Left cardiac atrium (tissue), 4 donors: Measurements from ENCODE around the gene CCDC12. TPM values are rescaled to one million over a fixed set of nuclear protein-coding genes. Genes with fewer than 3 reads are reported as not detected.

Experiments
- ATAC-seq, 2 donors: fragments of 200-7000 bp; cut with Tn5 transposase; one replicate each; pipeline ENCODE4 v1.9.1; 2020; ENCODE audit warnings: mild to moderate bottlenecking in 2 of 2, moderate library complexity in 2 of 2
- DNase-seq: peaks from one replicate; pipeline ENCODE4 v3.0.0-alpha.2; 2020
- intact Hi-C, 2 donors: fragments of 100-400 bp; cut with DNase I; formaldehyde crosslinking; loops; one replicate each; pipeline versions ENCODE4 v1.14.1 to v1.15.1; 2022 to 2023
- total RNA-seq, 2 donors: library from RNA; stranded (reverse); fragmentation: NEBNext Ultra II Directional; extraction: Animal tissue kit (Norgen Biotek cat#: 25700); gene quantifications; one replicate each; pipeline ENCODE4 v1.2.1, GENCODE V29; 2021
- donor health status: DM: no; HTN: yes; CAD: no.
- donor health status: DM: no; HTN: yes; CAD: no; lungs with severe emphysema.
- donor health status: DM: yes; HTN: yes; CAD: no.
- donor health status: Dilated cardiomyopathy.

CCDC12 gene
- total RNA-seq, 2 donors from 2014 or later: 24.2 to 38.4 TPM

DNA sequence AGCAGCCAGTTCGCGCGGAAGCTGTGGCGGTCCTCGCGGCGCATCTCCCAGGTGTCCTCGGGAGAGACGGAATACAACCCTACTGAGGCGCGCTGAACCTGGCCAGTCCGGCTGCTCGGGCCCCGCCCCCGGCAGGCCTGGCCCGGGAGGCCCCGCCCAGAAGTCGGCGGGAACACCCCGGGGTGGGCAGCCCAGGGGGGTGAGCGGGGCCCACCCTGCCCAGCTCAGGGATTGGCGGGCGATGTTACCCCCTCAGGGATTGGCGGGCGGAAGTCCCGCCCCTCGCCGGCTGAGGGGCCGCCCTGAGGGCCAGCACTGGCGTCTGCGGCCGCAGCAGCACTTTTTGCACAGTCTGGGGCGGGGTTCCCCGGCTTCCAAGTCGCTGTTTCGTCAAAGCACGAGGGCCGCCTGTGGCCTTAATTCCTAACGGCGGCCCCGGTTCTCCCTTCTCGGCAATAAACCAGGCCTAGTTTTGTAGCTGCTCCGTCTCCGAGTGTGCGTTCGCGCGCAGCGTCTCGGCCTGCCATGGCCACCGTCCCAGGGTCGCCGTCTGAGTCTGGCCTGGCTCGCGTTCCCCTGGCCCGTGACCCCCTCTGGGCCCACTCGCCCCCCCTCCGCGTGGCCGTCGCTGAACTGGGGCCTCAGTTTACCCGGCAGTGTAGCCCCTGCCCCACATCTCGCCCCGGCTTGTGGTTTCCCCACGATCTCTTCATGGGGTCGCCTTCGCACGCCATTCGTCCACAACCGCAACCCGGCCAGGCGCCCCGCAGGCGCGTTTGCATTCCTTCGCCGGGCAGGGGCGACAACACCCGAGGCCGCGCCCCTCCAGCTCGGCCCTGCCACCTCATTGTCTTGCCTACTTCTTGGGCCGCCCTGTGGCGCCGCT lies 32.9 kb upstream of the CCDC12 start:
- DNase-seq (peak; percentile 92), ATAC-seq (peak; percentile 94 to 96)
- intact Hi-C loops: loop anchor here in 1 of 2 donors (10.0 kb wide), 1 partner anchor 305 kb away; the partner anchor contains the start of gene TMIE

DNA sequence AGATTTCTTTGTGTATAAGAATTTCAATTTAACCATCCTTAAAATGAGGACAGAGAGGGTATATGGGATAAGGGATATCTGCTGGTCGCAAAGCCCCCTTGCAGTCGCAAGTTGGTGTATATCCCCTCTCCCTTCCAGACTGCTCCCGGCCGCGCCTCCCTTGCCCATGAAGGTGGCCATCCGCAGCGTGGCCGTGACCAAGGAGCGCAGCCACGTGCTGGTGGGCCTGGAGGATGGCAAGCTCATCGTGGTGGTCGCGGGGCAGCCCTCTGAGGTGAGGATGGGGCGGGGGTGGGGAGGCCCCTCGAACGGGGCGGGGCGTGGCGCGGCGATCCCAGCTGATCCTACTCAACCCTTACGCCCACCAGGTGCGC lies 32.3 kb upstream of the CCDC12 start:
- no peak for DNase-seq
- ATAC-seq: peak in 1 of 2 donors; percentile 0
- intact Hi-C loops: loop anchor here in 1 of 2 donors (10.0 kb wide), 1 partner anchor 304 kb away; the partner anchor contains the start of gene TMIE

DNA sequence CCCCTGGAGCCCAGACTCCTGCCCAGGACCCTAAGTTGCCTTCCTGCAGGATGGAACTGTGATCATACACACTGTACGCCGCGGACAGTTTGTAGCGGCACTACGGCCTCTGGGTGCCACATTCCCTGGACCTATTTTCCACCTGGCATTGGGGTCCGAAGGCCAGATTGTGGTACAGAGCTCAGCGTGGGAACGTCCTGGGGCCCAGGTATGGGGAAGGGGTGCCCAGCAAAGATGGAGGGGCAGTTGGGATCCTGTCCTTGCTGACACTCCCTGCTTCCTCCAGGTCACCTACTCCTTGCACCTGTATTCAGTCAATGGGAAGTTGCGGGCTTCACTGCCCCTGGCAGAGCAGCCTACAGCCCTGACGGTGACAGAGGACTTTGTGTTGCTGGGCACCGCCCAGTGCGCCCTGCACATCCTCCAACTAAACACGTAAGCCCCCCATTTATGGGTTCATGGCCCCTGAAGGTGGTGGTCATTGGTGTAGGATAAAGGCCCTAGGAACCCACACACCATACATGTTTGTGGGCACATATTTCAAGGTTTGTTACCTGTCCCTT lies 31.8 kb upstream of the CCDC12 start:
- DNase-seq: no peak
- no peak for ATAC-seq
- intact Hi-C loops: loop anchor here in 1 of 2 donors (10.0 kb wide), 1 partner anchor 304 kb away; the partner anchor contains the start of gene TMIE

DNA sequence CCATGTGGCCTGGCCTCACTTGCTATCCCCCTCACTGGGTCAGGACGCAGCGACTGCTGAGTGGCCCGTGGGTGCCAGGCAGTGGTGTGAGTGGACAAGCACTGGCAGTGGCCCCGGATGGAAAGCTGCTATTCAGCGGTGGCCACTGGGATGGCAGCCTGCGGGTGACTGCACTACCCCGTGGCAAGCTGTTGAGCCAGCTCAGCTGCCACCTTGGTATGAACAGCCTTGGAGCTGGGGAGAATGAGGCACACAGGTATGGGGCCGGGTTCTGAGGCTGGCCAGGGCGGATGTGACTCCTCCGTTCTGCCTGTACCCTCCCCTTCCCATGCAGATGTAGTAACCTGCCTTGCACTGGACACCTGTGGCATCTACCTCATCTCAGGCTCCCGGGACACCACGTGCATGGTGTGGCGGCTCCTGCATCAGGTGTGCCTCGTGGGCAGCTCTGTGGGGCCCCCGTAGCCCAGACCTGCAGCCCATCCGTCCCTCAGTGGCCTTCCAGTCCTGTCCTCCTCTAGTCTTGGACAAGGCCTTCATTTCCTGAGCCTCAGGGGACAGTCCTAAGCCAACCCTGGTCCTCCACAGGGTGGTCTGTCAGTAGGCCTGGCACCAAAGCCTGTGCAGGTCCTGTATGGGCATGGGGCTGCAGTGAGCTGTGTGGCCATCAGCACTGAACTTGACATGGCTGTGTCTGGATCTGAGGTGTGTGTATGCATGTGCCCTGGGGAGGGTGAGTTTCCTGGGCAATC lies 31.1 kb upstream of the CCDC12 start:
- ATAC-seq (no peak), DNase-seq (no peak)
- intact Hi-C loops: loop anchor here in 1 of 2 donors (10.0 kb wide), 1 partner anchor 303 kb away; the partner anchor contains the start of gene TMIE

DNA sequence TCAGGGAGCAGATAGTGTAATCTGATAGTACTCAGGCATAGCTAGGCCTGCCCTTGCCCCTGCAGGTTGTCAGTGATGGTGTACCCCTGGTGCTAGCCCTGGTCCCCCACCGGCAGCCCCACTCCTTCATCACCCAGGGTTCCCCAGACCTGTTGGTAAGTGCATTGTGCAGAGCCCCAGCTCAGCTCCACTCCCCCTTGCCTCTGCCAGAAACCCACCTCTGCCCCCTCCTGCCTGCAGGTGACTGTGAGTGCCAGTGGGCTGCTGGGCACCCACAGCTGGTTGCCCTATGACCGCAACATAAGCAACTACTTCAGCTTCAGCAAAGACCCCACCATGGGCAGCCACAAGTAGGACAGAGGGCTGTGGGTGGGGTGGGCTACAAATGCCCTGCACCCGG lies 30.5 kb upstream of the CCDC12 start:
- ATAC-seq (no peak), DNase-seq (no peak)
- intact Hi-C loops: loop anchor here in 1 of 2 donors (10.0 kb wide), 1 partner anchor 302 kb away; the partner anchor contains the start of gene TMIE

DNA sequence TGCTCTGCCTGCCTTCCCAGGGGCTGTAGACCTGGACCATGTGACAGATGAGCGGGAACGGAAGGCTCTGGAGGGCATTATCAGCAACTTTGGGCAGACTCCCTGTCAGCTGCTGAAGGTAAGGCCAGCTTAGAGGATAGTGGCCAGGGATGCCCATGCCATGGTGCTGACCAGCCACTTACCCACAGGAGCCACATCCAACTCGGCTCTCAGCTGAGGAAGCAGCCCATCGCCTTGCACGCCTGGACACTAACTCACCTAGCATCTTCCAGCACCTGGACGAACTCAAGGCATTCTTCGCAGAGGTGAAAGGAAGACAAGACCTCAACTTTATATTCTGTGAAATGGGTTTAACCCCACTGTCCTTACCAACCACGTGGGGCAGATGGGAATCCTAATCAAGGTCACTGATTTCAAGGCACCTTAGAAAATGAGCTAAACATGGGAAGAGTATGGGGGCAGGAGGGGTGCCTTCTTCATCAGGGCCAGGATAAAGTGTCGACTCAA lies 29.7 kb upstream of the CCDC12 start:
- no peak for DNase-seq
- intact Hi-C loops: loop anchor here in 1 of 2 donors (10.0 kb wide), 1 partner anchor 301 kb away; the partner anchor contains the start of gene TMIE
- ATAC-seq: no peak

DNA sequence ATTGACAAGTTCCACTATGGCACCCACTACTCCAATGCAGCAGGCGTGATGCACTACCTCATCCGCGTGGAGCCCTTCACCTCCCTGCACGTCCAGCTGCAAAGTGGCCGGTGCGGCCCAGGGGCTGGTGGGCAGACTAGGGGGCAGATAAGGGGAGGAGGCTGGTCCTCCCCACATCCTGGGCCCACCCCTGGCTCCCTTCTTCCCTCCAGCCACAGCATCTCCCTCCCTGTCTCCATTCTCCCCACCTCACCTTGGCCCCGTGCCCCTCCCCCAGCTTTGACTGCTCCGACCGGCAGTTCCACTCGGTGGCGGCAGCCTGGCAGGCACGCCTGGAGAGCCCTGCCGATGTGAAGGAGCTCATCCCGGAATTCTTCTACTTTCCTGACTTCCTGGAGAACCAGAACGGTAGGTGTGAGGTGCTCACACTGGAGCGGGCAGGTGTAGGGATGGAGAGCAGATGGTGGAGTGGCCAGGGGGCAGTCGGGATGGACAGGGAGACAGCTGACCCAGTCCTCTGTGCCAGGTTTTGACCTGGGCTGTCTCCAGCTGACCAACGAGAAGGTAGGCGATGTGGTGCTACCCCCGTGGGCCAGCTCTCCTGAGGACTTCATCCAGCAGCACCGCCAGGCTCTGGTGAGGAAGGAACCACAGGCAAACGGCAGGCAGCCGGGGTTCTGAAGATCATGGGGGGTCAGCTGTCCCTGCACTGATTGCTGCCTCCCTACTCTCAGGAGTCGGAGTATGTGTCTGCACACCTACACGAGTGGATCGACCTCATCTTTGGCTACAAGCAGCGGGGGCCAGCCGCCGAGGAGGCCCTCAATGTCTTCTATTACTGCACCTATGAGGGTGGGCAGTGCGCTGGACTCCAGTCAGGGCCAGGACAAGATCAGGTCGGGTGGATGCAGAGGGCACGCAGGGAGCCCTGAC lies 28.9 kb upstream of the CCDC12 start:
- no peak for ATAC-seq
- no peak for DNase-seq

DNA sequence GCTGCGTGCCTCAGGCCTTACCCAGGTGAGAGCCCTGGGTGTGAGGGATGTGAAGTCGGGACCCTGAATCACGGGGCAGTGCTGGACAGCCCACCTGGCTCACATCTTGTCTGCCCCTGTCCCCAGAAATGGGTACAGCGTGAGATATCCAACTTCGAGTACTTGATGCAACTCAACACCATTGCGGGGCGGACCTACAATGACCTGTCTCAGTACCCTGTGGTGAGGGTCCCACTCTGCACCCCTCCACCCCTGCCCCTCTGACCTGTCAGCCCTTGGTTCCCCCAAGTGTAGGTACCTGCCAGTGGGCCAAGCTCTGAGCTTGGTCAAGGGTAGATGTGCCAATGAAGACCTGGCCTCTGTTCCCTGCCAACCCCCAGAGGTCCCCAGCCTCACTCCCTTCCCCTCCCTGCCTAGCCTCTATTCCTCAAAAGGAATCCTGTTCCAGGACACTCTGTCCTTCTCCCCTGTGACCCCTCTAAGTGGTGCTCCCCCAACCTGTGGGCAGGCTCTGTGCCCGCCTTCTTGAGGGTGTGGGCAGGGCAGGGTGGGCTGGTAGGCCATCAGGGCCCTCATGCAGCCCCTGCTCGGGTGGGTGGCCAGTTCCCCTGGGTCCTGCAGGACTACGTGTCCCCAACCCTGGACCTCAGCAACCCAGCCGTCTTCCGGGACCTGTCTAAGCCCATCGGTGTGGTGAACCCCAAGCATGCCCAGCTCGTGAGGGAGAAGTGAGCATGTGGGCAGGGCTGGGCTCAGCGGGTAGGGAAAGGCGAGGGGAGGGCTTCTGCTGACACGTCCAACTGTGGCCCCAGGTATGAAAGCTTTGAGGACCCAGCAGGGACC lies 28.0 kb upstream of the CCDC12 start:
- no peak for ATAC-seq
- DNase-seq: no peak
- intact Hi-C loops: loop anchor here (5.0 to 10.0 kb wide), 2 partner anchors 82 to 300 kb away; partner anchors contain the start of gene TMIE (in 1 of the 2)

More for the DNA sequence above, 28.9 kb upstream of the CCDC12 start:
- intact Hi-C loops: loop anchor here in 1 of 2 donors (10.0 kb wide), 1 partner anchor 301 kb away; the partner anchor contains the start of gene TMIE

DNA sequence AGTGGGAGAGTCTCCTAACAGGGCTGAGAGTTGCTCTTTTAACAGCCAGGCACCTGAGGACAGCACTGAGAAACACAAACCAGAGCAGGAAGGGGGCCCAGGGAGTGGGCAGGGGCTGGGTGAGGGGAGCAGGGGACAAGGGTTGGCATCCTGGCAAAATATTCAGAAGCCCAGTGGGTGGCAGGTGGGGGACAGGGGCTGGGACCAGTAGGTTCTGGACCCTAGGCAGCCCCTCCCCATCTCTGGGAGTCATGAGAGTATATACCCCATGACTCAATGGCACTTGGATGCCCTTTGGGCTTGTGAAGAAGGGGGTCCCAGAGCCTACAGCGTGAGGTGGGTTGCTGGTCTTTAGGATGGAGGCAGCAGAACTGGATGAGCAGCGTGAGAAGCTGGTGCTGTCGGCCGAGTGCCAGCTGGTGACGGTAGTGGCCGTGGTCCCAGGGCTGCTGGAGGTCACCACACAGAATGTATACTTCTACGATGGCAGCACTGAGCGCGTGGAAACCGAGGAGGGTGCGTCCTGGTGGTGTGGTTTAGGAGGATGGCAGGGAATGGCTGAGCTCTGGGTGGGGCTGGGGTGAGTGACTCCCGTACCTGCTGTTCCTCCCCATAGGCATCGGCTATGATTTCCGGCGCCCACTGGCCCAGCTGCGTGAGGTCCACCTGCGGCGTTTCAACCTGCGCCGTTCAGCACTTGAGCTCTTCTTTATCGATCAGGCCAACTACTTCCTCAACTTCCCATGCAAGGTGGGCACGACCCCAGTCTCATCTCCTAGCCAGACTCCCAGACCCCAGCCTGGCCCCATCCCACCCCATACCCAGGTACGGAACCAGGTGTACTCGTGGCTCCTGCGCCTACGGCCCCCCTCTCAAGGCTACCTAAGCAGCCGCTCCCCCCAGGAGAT lies 27.2 kb upstream of the CCDC12 start:
- no peak for ATAC-seq
- DNase-seq: no peak
- intact Hi-C loops: loop anchor here (5.0 to 10.0 kb wide), 2 partner anchors 81 to 299 kb away; partner anchors contain the start of gene TMIE (in 1 of the 2)

DNA sequence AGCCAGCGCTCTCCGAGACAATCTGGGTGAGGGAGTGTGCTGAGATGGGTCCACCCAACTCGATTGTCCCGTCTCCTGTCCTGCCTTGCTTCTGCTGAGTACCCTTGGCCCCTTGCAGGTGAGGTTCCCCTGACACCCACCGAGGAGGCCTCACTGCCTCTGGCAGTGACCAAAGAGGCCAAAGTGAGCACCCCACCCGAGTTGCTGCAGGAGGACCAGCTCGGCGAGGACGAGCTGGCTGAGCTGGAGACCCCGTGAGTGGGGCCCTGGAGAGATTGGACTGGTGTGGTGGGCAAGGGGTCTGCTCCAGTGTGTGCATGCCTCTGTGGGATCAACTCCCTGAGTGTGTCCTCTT lies 26.5 kb upstream of the CCDC12 start:
- no peak for DNase-seq
- ATAC-seq: no peak
- intact Hi-C loops: loop anchor here (5.0 to 10.0 kb wide), 2 partner anchors 81 to 298 kb away; partner anchors contain the start of gene TMIE (in 1 of the 2)

DNA sequence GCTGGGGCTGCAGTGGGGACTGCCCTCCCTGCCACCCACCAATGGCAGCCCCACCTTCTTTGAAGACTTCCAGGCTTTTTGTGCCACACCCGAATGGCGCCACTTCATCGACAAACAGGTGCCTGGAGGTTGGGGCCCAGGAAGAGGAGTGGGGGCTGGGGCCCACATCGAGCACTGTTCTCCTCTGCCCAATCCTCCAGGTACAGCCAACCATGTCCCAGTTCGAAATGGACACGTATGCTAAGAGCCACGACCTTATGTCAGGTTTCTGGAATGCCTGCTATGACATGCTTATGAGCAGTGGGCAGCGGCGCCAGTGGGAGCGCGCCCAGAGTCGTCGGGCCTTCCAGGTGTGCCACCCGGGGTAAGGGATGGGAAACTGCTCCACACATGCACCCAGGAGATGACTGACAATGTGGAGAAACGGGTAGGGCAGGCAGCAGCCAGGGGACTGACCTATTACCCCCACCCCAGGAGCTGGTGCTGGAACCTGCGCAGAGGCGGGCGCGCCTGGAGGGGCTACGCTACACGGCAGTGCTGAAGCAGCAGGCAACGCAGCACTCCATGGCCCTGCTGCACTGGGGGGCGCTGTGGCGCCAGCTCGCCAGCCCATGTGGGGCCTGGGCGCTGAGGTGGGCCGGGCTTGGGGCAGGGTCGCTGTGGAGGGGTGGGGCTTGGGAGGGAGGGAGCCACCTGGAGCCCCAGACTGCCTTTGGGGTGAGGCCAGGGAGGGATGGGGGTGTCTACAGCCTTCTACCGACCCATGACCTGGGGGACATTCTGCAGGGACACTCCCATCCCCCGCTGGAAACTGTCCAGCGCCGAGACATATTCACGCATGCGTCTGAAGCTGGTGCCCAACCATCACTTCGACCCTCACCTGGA lies 25.9 kb upstream of the CCDC12 start:
- intact Hi-C loops: loop anchor here (5.0 to 10.0 kb wide), 2 partner anchors 80 to 298 kb away; partner anchors contain the start of gene TMIE (in 1 of the 2)
- ATAC-seq (no peak), DNase-seq (peak; percentile 22)

DNA sequence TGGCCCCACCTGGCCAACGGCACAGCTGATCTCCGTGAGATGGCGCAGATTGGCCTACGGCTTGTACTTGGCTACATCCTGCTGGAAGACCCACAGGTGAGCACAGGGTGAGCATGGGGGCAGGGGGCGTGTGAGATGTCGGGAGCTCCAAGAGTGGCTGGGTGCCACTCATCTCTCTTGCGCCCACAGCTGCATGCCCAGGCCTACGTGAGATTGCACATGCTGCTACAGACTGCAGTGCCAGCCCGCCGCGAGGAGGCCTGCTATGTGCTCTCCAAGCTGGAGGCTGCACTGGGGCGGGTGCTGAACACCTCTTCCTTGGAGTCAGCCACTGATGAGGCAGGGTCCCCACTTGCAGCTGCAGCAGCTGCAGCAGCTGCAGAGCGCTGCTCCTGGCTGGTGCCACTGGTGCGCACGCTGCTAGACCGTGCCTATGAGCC lies 25.2 kb upstream of the CCDC12 start:
- DNase-seq (peak; percentile 15), ATAC-seq (no peak)
- intact Hi-C loops: loop anchor here (5.0 to 10.0 kb wide), 2 partner anchors 79 to 297 kb away; partner anchors contain the start of gene TMIE (in 1 of the 2)

DNA sequence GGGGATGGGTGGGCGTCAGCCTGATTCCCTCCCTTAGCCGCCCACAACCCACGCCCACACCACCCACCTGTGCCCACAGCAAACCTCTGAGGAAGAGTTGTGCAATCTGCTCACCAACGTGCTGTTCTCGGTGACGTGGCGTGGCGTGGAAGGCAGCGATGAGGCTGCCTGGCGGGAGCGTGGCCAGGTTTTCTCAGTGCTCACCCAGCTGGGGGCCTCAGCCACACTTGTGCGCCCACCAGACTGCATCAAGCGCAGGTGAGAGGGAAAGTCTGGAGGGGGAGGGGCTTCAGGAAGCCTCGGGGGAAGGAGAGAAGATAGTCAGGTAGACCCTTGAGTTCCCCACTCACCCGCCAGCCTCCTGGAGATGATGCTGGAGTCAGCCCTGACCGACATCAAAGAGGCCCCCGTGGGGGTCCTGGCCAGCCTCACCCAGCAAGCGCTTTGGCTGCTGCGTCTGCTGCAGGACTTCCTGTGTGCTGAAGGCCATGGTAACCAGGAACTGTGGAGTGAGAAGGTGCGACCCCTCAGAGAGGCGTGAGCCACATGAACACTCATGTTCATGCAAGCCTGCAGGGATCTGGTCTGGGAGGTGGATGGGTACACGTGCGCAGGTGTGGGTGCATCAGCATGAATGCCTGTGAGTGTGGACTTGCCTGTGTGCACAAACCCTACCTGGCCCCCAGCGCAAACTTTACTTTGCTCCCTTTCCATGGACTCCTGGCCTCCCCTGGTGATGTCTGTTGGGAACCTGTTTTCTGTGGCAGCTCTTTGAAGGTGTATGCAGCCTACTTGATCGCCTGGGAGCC lies 24.6 kb upstream of the CCDC12 start:
- intact Hi-C loops: loop anchor here (5.0 to 10.0 kb wide), 2 partner anchors 79 to 296 kb away; partner anchors contain the start of gene TMIE (in 1 of the 2)
- peak; percentile 13 for DNase-seq
- ATAC-seq: no peak
